GM18519 (cell line): ENCODE measurements around the gene EMILIN2.
A peak's percentile ranks its signal among the peaks of the same experiment; 100 is the strongest.
"Not testable (repeated sequence)": the region's sequence is repeated elsewhere in the genome, so short reads cannot be mapped to it uniquely, and the experiment has no call there.

Experiments
- ATAC-seq: cut with Tn5 transposase; IDR thresholded peaks from one replicate; pipeline ENCODE4 v1.9.1; 2021; ENCODE audit warnings: mild to moderate bottlenecking, moderate library complexity; ENCODE audit not compliant: unreplicated experiment, low FRiP score

Gene EMILIN2

DNA sequence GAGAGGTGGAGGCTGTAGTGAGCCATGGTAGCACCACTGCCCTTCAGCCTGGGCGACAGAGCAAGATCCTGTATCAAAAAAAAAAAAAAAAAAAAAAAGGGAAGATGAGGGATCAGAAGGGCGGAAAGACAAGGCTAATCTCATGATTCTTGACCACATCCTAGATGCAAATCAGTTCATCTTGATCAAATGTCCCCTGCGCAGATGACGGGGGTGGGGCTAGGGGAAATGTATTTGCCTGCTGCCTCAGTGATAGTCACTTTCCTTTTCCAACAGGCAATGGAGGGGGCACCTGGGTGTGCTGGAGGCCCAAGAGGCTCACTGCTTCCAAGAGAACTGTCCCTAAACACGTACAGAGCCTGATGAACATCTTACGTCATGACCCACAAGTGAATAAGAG is 3.7 kb upstream of the EMILIN2 start:
- ATAC-seq: no peak

- ATAC-seq: no peak
These were observed 1.6 kb upstream of the EMILIN2 start for GRCh38 chr18:2845172-2845571.

DNA sequence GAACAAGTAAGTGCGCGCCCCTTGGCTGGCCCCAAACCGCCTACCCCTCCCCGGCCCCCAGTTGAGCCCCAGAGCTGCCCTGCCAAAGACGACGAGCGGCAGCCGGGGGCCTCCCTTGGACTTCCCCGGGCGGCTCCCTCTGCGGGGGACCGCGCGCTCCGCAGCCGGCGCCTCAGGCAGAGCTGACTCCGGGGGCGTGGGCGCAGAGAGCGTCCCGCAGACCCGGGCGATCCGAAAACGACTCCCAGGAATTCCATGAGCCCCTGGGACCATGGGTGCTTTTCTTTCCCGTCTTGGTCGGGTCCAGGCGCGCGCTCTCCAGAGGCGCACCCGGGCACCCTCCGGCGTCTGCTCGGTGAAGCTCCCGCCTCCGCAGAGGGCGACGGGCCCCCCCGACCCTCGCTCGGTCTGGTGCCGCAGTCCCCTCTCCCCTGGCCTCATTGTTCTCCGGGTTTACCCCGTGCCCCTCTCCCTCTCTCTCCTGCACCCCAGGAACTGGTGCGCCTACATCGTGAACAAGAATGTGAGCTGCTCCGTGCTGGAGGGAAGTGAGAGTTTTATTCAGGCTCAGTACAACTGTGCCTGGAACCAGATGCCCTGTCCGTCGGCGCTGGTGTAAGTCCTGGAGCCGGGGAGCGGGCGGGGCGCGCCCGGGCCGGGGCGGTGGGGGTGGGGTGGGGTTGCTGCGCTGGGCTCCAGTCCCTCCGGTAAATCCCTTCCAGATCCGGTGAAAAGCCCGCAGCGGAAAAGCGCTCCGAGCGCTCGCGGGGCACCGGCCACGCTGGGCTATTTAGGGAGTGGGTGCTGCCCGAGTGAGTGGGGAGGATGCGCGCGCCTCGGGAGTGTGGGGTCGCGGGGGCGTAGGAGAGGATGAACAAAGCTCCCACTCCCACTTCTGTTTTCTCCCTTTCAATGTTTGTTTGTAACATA is 776 bp downstream of the EMILIN2 start:
- ATAC-seq: peak; percentile 22

- ATAC-seq: no peak
These were observed 1.7 kb downstream of the EMILIN2 start for GRCh38 chr18:2848247-2849246.

DNA sequence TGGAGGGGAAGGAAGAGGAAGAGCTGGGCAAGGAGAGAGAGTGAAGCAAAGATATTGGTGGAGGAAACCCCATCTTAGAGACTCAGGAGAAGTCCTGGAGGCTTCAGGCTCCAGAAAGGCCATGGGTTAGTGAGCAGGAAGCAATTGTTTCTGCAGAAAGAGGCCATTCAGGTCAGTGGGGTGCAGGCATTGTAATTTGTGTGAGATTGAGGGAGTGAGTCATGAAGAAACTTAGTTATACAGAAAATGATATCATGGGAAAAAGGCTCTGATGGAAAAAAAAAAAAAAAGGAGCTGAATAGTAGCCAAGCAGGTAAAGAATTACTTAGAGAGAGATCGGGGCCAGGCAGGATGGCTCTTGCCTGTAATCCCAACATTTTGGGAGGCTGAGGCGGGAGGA is 4.0 kb downstream of the EMILIN2 start:
- ATAC-seq: no peak

- ATAC-seq: no peak
These were observed 5.0 kb downstream of the EMILIN2 start for GRCh38 chr18:2851771-2852170.

- ATAC-seq: not testable (repeated sequence)
These were observed 5.7 kb downstream of the EMILIN2 start for GRCh38 chr18:2852460-2852859.

DNA sequence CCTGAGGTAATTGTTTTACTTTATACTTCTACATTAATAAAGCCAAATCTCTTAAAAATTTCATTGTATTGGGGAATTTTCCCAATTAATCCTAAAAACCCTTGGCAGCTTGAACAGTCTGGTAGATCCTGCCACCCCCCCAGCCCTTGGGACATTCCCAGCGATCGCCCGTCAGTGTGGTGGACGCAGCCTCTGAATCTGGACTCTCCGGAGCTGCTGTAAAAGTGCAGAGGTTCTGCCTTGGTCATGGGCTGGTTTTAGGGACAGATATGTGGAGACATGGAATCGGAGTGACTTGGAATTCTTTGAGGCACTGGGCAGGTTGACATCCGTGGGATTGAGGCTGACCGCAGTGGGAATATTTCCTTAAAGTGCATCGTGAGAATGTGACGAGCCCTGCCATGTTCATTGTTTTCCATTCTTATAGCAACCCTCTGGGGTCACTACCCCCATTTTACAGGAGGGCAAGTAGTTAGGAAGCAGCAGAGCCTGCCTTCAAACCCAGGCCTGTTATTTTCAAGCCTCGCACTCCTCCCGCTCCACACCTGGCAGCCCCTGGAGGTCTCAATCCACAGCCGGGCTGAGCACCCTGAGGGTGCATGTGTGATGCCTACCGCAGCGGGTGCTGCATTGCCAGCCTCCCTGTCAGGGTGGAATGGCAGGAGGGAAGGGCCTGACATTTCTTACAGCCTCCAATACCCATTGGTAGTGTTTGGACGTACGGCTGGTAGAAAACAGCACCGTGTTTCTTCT is 6.5 kb downstream of the EMILIN2 start:
- no peak for ATAC-seq

DNA sequence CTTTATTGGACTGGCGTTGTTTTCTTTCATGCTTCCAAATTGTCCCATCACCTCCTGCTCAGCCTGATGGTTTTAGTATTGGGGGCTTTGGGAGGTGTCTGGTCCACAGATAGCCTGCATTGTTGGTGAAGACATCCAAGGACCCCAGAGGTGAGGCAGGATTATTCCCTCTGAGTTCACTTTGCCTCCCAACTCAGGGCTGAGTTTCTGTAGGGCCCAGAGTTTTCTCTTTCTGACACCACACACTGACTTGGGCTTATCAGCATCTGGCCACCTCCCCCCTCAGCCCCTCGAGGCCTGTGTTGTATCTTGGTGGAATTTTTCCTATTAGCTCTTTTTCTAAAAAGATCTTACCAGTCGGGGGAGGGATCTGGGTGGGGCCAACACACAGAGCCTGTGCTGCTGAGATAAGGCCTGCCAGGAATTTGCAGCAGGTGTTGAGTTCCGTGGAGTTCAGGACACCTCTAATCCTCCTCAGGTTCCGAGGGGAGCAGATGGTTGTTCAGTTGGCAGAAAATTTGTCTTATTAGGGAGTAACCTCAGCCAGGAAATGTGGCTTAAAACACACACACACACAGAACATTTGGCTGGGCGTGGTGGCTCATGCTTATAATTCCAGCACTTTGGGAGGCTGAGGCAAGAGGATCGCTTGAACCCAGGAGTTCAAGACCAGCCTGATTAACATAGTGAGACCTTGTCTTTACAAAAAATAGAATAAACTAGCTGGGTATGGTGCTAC is 7.3 kb downstream of the EMILIN2 start:
- ATAC-seq: no peak

- ATAC-seq: no peak
These were observed 8.1 kb downstream of the EMILIN2 start for GRCh38 chr18:2854875-2855274.

DNA sequence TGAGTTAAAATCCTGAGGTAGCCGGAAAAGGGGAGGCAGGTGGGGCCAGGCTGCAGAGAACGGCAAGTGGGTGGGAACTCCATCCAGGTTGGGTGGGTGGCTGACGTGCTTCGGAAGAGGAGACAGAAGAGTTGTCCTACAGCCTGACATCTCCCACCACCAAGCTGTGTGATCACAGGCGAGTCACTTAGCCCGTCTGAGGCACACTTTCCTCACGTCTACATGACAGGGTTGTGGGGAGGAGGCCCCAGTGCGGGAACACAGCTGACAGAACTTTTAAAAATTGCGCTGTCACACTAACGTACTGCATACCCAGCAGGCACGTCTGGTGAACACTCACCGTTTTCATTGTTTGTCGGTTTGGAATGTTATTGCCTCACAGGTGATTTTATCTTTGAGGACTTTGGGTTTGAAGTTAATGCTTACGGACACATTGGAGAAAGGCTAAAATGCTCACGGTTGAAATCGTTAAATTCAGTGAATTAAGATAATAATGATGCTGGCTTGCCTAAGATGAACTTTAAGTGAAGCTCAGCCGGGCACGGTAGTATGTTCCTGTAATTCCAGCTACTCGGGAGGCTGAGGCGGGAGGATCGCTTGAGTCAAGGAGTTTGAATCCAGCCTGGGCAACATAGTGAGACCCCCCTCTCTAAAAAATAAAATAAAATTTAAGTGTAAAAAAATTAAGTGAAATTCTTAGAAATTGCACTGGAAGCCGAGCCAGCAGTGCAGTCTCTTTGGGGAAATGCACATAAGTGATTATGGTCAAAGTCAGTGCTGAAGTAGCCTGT is 8.9 kb downstream of the EMILIN2 start:
- ATAC-seq: no peak

DNA sequence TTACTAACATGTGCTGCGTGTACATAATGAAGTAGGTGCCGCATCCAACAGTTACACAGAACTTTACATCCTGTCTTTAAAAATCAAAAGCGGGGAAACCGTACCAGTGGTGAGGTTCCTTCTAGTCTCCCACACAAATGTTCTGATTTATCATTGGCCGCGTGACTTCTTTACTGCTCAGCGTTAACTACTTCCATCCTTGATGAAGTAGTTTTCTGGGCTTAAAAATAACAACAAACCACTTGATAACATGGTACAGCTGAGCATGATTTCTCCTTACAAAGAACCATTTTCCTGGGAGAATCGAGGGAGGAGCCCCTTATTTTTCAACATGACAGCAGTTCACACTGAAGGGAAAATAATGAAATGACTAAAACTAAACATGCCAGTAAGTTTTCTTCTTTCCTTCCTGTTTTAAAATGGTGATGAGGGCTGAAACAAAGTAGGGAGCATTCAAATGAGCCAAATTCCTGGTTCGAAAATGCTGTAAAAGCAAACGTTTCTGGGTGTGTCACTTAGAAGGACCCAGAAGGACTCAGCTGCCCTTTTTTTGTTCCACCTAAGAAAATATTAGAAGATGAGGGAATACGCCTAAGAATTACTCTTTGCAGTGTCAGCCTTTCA is 9.9 kb downstream of the EMILIN2 start:
- ATAC-seq: no peak

DNA sequence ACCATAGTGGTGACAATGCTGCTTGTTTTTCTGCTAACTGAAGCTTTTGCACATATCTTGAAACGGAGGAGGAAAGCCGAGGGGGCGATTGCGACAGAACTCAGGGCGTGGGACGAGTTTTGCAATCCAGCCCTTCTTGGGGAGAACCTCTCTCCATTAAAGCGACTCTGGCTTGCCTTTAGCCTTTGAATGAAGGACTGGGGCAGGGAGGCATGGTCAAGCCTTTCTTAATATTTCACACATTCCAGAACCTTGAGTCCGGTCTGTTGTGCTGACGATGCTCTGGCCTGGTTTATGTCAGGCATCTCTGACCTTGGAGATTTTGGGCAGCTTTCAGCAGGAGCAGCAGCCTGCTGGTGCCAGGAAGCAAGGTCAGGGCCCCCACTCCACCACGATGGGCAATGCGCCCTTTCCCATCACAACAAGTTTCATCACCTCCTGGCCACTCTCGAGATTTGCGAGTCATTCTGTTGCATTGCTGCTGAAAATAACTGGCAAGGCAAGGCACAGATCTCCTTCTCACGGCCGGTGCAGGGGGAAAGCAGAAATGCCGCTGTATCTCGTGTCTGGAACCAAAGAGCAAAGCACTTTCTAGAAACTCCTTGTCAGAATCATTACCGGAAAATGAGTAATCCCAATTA is 10.8 kb downstream of the EMILIN2 start:
- no peak for ATAC-seq

DNA sequence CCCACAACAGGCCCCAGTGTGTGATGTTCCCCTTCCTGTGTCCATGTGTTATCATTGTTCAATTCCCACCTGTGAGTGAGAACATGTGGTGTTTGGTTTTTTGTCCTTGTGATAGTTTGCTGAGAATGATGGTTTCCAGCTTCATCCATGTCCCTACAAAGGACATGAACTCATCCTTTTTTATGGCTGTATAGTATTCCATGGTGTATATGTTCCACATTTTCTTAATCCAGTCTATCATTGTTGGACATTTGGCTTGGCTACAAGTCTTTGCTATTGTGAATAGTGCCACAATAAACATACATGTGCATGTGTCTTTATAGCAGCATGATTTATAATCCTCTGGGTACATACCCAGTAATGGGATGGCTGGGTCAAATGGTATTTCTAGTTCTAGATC is 13.6 kb downstream of the EMILIN2 start:
- ATAC-seq: not testable (repeated sequence)

DNA sequence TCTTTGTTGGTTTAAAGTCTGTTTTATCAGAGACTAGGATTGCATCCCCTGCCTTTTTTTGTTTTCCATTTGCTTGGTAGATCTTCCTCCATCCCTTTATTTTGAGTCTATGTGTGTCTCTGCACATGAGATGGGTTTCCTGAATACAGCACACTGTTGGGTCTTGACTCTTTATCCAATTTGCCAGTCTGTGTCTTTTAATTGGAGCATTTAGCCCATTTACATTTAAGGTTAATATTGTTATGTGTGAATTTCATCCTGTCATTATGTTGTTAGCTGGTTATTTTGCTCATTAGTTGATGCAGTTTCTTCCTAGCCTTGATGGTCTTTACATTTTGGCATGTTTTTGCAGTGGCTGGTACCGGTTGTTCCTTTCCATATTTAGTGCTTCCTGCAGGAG is 17.2 kb downstream of the EMILIN2 start:
- ATAC-seq: not testable (repeated sequence)

DNA sequence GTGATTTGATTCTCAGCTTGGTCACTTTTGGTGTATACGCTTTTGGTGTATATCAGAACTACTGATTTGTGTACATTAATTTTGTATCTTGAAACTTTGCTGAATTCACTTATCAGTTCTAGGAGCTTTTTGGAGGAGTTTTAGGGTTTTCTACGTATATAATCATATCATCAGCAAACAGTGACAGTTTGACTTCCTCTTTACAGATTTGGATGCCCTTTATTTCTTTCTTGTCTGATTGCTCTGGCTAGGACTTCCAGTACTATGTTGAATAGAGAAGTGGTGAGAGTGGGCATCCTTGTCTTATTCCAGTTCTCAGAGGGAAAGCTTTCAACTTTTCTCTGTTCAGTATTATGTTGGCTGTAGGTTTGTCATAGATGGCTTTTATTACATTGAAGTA is 19.7 kb downstream of the EMILIN2 start:
- ATAC-seq: not testable (repeated sequence)

DNA sequence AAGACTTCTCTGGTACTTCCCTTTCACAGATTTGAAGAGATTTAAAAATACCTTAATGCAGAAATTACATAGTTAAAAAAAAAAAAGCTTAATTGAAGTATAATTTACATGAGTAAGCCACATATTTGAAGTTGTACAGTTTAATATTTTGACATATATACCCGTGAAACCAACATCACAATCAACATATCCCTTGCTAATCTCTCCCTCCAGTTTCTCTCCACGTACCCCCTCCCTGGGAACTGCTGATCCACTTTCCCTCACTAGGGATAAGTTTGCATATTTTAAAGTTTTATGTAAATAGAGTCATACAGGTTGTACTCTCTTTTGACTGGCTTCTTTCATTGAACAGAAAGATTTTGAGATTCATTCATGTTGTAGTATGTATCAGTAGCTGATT is 22.4 kb downstream of the EMILIN2 start:
- no peak for ATAC-seq

- ATAC-seq: no peak
These were observed 24.4 kb downstream of the EMILIN2 start for GRCh38 chr18:2871111-2871720.
